Measurements from ENCODE around the gene MIA. TPM values are rescaled to one million over a fixed set of nuclear protein-coding genes. Genes with fewer than 3 reads are reported as not detected.

MIA gene
- total and polyA plus RNA-seq, 4 donors: 0.42 to 0.44 TPM; not detected in 2

DNA sequence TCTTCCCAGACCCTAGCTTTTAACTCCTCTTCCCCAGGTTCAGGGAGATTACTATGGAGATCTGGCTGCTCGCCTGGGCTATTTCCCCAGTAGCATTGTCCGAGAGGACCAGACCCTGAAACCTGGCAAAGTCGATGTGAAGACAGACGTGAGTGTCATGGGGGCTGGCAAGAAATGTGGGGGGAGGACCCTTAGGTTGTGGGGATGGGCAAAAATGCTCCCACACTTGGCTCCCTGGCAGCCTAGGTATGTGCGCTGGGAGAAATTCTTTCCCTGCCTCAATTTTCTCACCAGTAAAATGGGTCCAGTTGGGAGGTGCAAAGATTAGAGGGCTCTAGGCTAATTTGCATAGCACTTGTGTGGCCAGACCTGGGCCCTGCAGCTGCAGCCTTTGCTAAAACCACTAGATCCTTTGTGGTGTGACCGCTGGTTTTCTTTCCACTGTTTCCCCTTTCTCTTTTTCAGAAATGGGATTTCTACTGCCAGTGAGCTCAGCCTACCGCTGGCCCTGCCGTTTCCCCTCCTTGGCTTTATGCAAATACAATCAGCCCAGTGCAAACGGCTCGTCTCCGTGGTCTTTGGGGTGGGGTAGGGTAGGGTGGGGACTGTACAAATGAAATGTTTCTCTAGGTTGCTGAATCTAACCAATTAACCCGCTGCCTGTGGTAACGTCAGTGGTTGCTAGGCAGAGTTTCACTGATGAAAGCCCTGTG lies 1.8 kb downstream of the MIA start:
- H3K4me3 ChIP-seq (ENCODE audit: low read depth in 1 of 3, low read length in 3 of 3): peak overlapping the region; percentile 52 to 67 (median 65)
- WGBS: 22% methylated on average over 13 of the region's 13 CpGs
- H3K4me1 ChIP-seq (ENCODE audit: control insufficient read depth in 4 of 4, insufficient read depth in 4 of 4, low read length in 3 of 4): peaks cover 0 to 19% (median 13%) of the 10 kb centered on the region in 4 donors
- H3K27me3 ChIP-seq (ENCODE audit: control insufficient read depth in 4 of 4, insufficient read depth in 4 of 4, low read length in 3 of 4): no peaks in the 10 kb centered on the region
- no peaks in the 10 kb centered on the region for H3K9me3 ChIP-seq (ENCODE audit: control insufficient read depth in 4 of 4, low read length in 3 of 4)
- peak; percentile 91 for DNase-seq (ENCODE audit: low spot score)
- peak overlapping the region; percentile 84 to 92 for H3K27ac ChIP-seq (ENCODE audit: low read depth in 1 of 2, low read length in 2 of 2)
- TF ChIP-seq RXRA (IDR thresholded peaks at IDR 0.05): peak in 1 of 2 donors; percentile 1
- TF ChIP-seq FOXA1 (IDR thresholded peaks at IDR 0.05): no peak
- peak overlapping the region; percentile 48 to 55 for H3K9ac ChIP-seq (ENCODE audit: low read depth in 1 of 2, low read length in 2 of 2)
- H3K36me3 ChIP-seq (ENCODE audit: control insufficient read depth in 4 of 4, insufficient read depth in 3 of 4, low read depth in 1 of 4, low read length in 3 of 4): peaks cover 0 to 2% (median 0%) of the 10 kb centered on the region in 4 donors

DNA sequence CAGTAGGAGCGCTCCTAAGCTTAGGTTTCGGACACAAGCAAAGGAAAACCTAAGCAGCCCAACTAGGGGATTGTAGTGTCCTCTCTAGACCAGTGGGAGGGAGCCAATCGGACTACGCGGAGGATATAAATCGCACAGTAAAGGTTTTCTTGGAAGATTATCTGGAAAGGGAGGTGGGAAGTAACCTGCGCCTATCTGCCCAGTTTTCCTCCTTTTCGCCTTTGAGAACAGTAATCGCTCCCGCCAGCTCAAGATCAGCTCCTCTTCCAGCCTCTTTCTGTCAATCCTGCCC lies 2.3 kb downstream of the MIA start:
- no peak for DNase-seq (ENCODE audit: low spot score)
- no peaks in the 10 kb centered on the region for H3K9me3 ChIP-seq (ENCODE audit: control insufficient read depth in 4 of 4, low read length in 3 of 4)
- H3K36me3 ChIP-seq (ENCODE audit: control insufficient read depth in 4 of 4, insufficient read depth in 3 of 4, low read depth in 1 of 4, low read length in 3 of 4): peaks cover 0 to 3% (median 1%) of the 10 kb centered on the region in 4 donors
- whole genome bisulfite sequencing: under 1% methylated on average over 10 of the region's 10 CpGs
- H3K4me1 ChIP-seq (ENCODE audit: control insufficient read depth in 4 of 4, insufficient read depth in 4 of 4, low read length in 3 of 4): peaks cover 0 to 19% (median 13%) of the 10 kb centered on the region in 4 donors
- H3K4me3 ChIP-seq (ENCODE audit: low read depth in 1 of 3, low read length in 3 of 3): peak overlapping the region; percentile 52 to 67 (median 65)
- TF ChIP-seq RAD21 (IDR thresholded peaks at IDR 0.05) (no peak), TAF1 (conservative IDR thresholded peaks at IDR 0.05) (no peak), NR2F2 (IDR thresholded peaks at IDR 0.05) (no peak), EGR1 (IDR thresholded peaks at IDR 0.05; ENCODE audit: low read depth in 2 of 2) (no peak), HNF4A (conservative IDR thresholded peaks at IDR 0.05) (no peak), SP1 (IDR thresholded peaks at IDR 0.05) (no peak), YY1 (IDR thresholded peaks at IDR 0.05) (no peak), FOXA2 (IDR thresholded peaks at IDR 0.05) (no peak), JUND (IDR thresholded peaks at IDR 0.05) (no peak), FOXA1 (IDR thresholded peaks at IDR 0.05) (no peak), RXRA (IDR thresholded peaks at IDR 0.05) (no peak), GABPA (IDR thresholded peaks at IDR 0.05 in 1 of 2, conservative IDR thresholded peaks at IDR 0.05 in 1 of 2) (no peak), HNF4G (IDR thresholded peaks at IDR 0.05) (no peak)
- TF ChIP-seq, protein P1, sequence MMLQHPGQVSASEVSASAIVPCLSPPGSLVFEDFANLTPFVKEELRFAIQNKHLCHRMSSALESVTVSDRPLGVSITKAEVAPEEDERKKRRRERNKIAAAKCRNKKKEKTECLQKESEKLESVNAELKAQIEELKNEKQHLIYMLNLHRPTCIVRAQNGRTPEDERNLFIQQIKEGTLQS (IDR thresholded peaks at IDR 0.05): no peak
- TF ChIP-seq, protein P2, sequence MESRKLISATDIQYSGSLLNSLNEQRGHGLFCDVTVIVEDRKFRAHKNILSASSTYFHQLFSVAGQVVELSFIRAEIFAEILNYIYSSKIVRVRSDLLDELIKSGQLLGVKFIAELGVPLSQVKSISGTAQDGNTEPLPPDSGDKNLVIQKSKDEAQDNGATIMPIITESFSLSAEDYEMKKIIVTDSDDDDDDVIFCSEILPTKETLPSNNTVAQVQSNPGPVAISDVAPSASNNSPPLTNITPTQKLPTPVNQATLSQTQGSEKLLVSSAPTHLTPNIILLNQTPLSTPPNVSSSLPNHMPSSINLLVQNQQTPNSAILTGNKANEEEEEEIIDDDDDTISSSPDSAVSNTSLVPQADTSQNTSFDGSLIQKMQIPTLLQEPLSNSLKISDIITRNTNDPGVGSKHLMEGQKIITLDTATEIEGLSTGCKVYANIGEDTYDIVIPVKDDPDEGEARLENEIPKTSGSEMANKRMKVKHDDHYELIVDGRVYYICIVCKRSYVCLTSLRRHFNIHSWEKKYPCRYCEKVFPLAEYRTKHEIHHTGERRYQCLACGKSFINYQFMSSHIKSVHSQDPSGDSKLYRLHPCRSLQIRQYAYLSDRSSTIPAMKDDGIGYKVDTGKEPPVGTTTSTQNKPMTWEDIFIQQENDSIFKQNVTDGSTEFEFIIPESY (IDR thresholded peaks at IDR 0.05): no peak
- TF ChIP-seq, protein P3, sequence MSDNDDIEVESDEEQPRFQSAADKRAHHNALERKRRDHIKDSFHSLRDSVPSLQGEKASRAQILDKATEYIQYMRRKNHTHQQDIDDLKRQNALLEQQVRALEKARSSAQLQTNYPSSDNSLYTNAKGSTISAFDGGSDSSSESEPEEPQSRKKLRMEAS (IDR thresholded peaks at IDR 0.05): no peak
- TF ChIP-seq, protein P4, sequence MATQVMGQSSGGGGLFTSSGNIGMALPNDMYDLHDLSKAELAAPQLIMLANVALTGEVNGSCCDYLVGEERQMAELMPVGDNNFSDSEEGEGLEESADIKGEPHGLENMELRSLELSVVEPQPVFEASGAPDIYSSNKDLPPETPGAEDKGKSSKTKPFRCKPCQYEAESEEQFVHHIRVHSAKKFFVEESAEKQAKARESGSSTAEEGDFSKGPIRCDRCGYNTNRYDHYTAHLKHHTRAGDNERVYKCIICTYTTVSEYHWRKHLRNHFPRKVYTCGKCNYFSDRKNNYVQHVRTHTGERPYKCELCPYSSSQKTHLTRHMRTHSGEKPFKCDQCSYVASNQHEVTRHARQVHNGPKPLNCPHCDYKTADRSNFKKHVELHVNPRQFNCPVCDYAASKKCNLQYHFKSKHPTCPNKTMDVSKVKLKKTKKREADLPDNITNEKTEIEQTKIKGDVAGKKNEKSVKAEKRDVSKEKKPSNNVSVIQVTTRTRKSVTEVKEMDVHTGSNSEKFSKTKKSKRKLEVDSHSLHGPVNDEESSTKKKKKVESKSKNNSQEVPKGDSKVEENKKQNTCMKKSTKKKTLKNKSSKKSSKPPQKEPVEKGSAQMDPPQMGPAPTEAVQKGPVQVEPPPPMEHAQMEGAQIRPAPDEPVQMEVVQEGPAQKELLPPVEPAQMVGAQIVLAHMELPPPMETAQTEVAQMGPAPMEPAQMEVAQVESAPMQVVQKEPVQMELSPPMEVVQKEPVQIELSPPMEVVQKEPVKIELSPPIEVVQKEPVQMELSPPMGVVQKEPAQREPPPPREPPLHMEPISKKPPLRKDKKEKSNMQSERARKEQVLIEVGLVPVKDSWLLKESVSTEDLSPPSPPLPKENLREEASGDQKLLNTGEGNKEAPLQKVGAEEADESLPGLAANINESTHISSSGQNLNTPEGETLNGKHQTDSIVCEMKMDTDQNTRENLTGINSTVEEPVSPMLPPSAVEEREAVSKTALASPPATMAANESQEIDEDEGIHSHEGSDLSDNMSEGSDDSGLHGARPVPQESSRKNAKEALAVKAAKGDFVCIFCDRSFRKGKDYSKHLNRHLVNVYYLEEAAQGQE (IDR thresholded peaks at IDR 0.05): no peak
- TF ChIP-seq, protein P5, sequence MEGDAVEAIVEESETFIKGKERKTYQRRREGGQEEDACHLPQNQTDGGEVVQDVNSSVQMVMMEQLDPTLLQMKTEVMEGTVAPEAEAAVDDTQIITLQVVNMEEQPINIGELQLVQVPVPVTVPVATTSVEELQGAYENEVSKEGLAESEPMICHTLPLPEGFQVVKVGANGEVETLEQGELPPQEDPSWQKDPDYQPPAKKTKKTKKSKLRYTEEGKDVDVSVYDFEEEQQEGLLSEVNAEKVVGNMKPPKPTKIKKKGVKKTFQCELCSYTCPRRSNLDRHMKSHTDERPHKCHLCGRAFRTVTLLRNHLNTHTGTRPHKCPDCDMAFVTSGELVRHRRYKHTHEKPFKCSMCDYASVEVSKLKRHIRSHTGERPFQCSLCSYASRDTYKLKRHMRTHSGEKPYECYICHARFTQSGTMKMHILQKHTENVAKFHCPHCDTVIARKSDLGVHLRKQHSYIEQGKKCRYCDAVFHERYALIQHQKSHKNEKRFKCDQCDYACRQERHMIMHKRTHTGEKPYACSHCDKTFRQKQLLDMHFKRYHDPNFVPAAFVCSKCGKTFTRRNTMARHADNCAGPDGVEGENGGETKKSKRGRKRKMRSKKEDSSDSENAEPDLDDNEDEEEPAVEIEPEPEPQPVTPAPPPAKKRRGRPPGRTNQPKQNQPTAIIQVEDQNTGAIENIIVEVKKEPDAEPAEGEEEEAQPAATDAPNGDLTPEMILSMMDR (IDR thresholded peaks at IDR 0.05; ENCODE audit: low read depth, low read length, missing input control): no peak
- H3K27me3 ChIP-seq (ENCODE audit: control insufficient read depth in 4 of 4, insufficient read depth in 4 of 4, low read length in 3 of 4): no peaks in the 10 kb centered on the region
- peak overlapping the region; percentile 48 to 64 for H3K9ac ChIP-seq (ENCODE audit: low read depth in 1 of 2, low read length in 2 of 2)
- peak overlapping the region; percentile 84 to 92 for H3K27ac ChIP-seq (ENCODE audit: low read depth in 1 of 2, low read length in 2 of 2)
